ENCODE results near the gene FXYD2. TPM values are rescaled to one million over a fixed set of nuclear protein-coding genes. Genes with fewer than 3 reads are reported as not detected.

Gene FXYD2
- total RNA-seq, 3 donors from 2014 or later (not counting 1 experiment from before 2014, with no cell fraction given), result 0.75 to 0.78 TPM; not detected in 1

DNA sequence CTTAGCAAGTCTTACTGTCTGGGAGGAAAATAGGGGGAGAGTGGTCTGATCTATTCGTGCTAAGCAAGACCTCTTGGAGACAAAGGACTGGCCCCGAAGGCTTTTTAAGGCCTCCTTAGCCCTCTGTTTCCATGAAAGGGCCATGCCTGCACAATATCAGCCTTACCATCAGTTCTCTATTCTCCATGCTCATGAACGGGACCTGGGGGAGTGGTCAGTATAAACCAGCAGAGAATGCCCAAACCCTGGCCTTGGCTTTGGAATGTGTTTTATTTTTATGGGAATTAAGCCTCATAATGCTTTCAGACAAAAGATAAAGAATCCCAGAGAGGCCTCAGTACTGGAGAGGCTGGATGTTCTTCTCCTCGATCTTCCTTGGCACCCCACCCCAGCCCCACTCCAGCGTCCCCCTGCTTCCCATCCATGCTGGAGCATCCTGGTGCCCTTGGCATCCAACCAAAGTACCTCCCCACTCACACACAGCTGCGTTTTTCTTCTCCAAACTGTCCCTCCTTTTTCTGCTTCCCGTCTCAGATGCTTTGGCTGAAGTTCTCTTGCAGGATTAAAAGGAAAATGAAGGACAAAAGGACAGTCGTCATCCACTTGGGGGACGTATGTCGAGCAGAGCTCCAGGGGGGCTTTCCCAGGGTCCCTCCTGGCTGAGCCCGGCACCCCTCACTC is 33.3 kb upstream of the FXYD2 start:
- Mint-ChIP-seq H3K9me3 (no peaks in the 10 kb centered on the region), H3K4me3 (no peak overlapping the region), H3K36me3 (peaks cover 2% of the 10 kb centered on the region), H3K27me3 (ENCODE audit: low read depth in 2 of 2) (peaks cover 8 to 24% of the 10 kb centered on the region in 2 donors), H3K27ac (no peak overlapping the region), H3K4me1 (peaks cover 5% of the 10 kb centered on the region in 2 donors)
- H3K36me3 ChIP-seq (ENCODE audit: control insufficient read depth, insufficient read depth, low read length), result no peaks in the 10 kb centered on the region
- TF ChIP-seq, protein P1, sequence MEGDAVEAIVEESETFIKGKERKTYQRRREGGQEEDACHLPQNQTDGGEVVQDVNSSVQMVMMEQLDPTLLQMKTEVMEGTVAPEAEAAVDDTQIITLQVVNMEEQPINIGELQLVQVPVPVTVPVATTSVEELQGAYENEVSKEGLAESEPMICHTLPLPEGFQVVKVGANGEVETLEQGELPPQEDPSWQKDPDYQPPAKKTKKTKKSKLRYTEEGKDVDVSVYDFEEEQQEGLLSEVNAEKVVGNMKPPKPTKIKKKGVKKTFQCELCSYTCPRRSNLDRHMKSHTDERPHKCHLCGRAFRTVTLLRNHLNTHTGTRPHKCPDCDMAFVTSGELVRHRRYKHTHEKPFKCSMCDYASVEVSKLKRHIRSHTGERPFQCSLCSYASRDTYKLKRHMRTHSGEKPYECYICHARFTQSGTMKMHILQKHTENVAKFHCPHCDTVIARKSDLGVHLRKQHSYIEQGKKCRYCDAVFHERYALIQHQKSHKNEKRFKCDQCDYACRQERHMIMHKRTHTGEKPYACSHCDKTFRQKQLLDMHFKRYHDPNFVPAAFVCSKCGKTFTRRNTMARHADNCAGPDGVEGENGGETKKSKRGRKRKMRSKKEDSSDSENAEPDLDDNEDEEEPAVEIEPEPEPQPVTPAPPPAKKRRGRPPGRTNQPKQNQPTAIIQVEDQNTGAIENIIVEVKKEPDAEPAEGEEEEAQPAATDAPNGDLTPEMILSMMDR (IDR thresholded peaks at IDR 0.05), result no peak
- ATAC-seq (no peak), DNase-seq (no peak)
- H3K27me3 ChIP-seq (ENCODE audit: control insufficient read depth, insufficient read depth, low read length), result no peaks in the 10 kb centered on the region
- 89% methylated on average over 11 of the region's 11 CpGs for WGBS (ENCODE audit: insufficient coverage)
- intact Hi-C loops (cut with micrococcal nuclease), result no loop called here
- H3K9me3 ChIP-seq (ENCODE audit: control insufficient read depth, insufficient read depth, low read length), result no peaks in the 10 kb centered on the region
- peaks cover 6% of the 10 kb centered on the region for H3K4me1 ChIP-seq (ENCODE audit: control insufficient read depth, insufficient read depth, low read length)
- H3K4me3 ChIP-seq (ENCODE audit: low read length), result no peak overlapping the region
- H3K27ac ChIP-seq (ENCODE audit: low read length), result no peak overlapping the region

DNA sequence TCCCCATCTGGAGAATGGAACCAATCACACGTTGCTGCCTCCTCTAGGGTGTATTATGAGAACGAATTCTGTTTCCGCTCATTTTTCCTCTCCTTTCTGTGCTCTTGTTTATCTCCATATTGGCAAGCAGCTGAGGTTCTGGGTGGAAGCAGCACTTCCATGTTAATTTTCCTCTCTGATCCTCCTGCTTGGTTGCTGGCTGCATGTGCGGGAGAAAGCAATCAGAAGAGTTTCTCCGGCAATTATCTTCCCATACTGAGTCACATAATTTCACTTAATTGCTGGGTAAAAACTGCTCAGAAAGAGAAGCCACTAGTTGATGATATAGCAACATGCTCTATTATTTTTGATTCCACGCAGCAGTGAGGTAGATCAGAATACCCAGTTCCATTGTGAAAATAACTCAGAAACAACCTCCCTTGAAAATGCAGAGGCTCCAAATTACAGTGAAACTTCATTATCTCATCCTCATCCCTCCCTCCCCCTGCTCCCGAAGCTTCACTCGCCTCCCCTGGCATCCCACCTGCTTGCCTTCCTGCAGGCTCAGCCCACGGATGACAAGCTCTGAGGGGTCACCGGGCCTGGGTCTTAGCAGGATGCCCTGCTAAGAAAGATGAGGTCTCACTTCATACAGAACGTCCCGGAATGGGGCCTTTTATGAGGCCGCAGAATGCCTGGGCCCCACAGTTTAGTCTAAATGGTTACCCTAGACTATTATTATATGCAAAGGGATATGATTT is 31.5 kb upstream of the FXYD2 start:
- Histone ChIP-seq H3K4me1 (ENCODE audit: control insufficient read depth, insufficient read depth, low read length) (no peaks in the 10 kb centered on the region), H3K4me3 (ENCODE audit: low read length) (no peak overlapping the region), H3K27me3 (ENCODE audit: control insufficient read depth, insufficient read depth, low read length) (peaks cover 11% of the 10 kb centered on the region), H3K9me3 (ENCODE audit: control insufficient read depth, insufficient read depth, low read length) (no peaks in the 10 kb centered on the region), H3K27ac (ENCODE audit: low read length) (no peak overlapping the region), H3K36me3 (ENCODE audit: control insufficient read depth, insufficient read depth, low read length) (no peaks in the 10 kb centered on the region)
- no peaks in the 10 kb centered on the region for H3K9me3 Mint-ChIP-seq
- H3K36me3 Mint-ChIP-seq, result peaks cover 7% of the 10 kb centered on the region
- no peaks in the 10 kb centered on the region for H3K4me1 Mint-ChIP-seq
- 94% methylated on average over 13 of the region's 13 CpGs for WGBS (ENCODE audit: insufficient coverage)
- TF ChIP-seq, protein P1 (IDR thresholded peaks at IDR 0.05), result no peak
- no peak overlapping the region for H3K4me3 Mint-ChIP-seq
- intact Hi-C loops (cut with micrococcal nuclease), result no loop called here
- no peak for DNase-seq
- no peak for ATAC-seq
- no peak overlapping the region for H3K27ac Mint-ChIP-seq
- H3K27me3 Mint-ChIP-seq (ENCODE audit: low read depth in 2 of 2), result peaks cover 26 to 35% of the 10 kb centered on the region in 2 donors

DNA sequence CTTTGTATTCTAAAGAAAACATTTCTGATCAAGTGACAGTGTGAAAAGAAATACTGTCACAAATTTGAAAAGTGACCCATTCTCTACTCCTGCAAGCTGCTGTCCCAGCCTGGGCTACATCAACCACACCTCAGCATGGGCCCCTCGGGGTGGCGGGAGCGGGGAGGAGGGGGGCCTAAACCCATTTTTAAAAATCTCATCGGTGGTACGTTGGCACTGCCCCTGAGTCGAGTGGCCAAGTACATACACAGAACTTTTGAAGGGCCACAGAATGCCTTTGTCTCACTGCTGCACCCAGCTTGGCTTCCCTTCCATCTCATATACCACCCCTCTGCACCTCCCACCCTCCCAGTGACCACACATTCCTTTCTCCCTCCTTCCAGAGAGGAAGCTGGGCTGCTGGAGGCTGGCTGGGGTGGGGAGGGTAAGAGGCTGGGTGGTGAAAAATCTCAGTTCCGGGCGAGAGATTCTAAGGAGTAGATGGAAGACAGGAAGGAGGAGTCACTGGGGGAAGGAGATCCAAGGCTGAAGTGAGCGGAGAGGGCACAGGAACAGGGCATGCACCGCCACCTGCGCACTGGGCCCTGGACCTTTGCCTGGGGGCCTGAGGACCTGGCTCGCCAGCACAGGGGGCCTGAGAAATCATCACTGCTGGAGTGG is 30.8 kb upstream of the FXYD2 start:
- H3K27me3 Mint-ChIP-seq (ENCODE audit: low read depth in 2 of 2), result peaks cover 28 to 35% of the 10 kb centered on the region in 2 donors
- H3K9me3 ChIP-seq (ENCODE audit: control insufficient read depth, insufficient read depth, low read length), result no peaks in the 10 kb centered on the region
- no peak overlapping the region for H3K27ac ChIP-seq (ENCODE audit: low read length)
- H3K36me3 ChIP-seq (ENCODE audit: control insufficient read depth, insufficient read depth, low read length), result no peaks in the 10 kb centered on the region
- ATAC-seq (no peak), DNase-seq (no peak)
- H3K4me1 Mint-ChIP-seq, result peaks cover 2 to 3% of the 10 kb centered on the region in 2 donors
- H3K27me3 ChIP-seq (ENCODE audit: control insufficient read depth, insufficient read depth, low read length), result peaks cover 11% of the 10 kb centered on the region
- no peak overlapping the region for H3K4me3 ChIP-seq (ENCODE audit: low read length)
- H3K9me3 Mint-ChIP-seq, result no peaks in the 10 kb centered on the region
- H3K36me3 Mint-ChIP-seq, result peaks cover 7% of the 10 kb centered on the region
- H3K4me3 Mint-ChIP-seq, result no peak overlapping the region
- peaks cover 4% of the 10 kb centered on the region for H3K4me1 ChIP-seq (ENCODE audit: control insufficient read depth, insufficient read depth, low read length)
- TF ChIP-seq, protein P1 (IDR thresholded peaks at IDR 0.05), result no peak
- intact Hi-C loops (cut with micrococcal nuclease), result no loop called here
- WGBS (ENCODE audit: insufficient coverage), result 80% methylated on average over 12 of the region's 12 CpGs
- H3K27ac Mint-ChIP-seq, result no peak overlapping the region

Data from natural killer cell (primary cell).